ENCODE measurements around the gene SHISA5. TPM values are rescaled to one million over a fixed set of nuclear protein-coding genes. Genes with fewer than 3 reads are reported as not detected.
"Not testable (repeated sequence)": the region's sequence is repeated elsewhere in the genome, so short reads cannot be mapped to it uniquely, and the experiment has no call there.

The SHISA5 gene
- total RNA-seq, 5 donors from 2014 or later (not counting 1 experiment from before 2014, with no cell fraction given) = 156 to 258 (median 217) TPM

DNA sequence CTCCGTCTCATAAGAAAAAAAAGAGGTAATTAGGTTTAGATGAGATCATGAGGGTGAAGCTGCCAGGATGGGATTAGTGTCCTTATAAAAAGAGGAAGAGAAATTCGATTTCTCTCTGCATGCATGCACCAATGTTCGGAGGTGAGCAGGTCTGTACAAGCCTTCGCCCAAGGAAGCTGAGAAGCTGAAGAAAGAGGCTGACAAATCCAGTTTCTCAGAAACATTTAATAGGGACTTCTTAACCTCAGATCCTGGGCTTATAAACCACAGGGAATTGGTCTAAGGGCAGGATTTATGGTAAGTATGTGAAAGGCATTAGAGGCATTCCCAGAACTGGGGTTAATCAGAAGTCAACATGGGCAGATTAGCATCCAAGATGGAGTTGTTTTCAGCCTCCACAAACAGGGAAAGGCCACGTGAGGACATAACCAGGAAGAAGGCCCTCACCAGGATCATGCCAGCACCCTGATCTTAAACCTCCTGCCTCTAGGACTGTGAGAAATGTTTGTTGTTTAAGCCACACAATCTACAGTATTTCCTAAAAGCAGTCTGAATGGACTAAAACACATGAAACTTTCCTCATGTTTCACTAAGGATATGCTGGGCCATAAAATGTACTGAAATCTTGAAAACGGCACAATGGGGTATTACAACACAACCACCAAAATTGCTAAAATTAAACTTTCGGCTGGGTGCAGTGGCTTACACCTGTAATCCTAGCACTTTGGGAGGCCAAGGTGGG is 11.3 kb downstream of the SHISA5 start:
- peaks cover 0 to 3% of the 10 kb centered on the region in 2 donors for H3K36me3 ChIP-seq (ENCODE audit: control insufficient read depth in 2 of 2, extremely low read depth in 1 of 2, insufficient read depth in 1 of 2, low read length in 1 of 2)
- POLR2A ChIA-PET = no interaction called here
- Mint-ChIP-seq H3K4me1 (peaks cover 0 to 3% (median 0%) of the 10 kb centered on the region in 3 donors), H3K9me3 (no peaks in the 10 kb centered on the region), H3K27ac (no peak overlapping the region), H3K27me3 (no peaks in the 10 kb centered on the region), H3K4me3 (no peak overlapping the region), H3K36me3 (peaks cover 23% of the 10 kb centered on the region)
- DNase-seq = no peak
- no peaks in the 10 kb centered on the region for H3K4me1 ChIP-seq (ENCODE audit: control insufficient read depth in 1 of 2, extremely low read depth in 1 of 2, insufficient read depth in 2 of 2, low read length in 2 of 2)
- H3K9me3 ChIP-seq = no peaks in the 10 kb centered on the region
- no peak overlapping the region for H3K27ac ChIP-seq (ENCODE audit: low read length)
- H3K4me3 ChIP-seq (ENCODE audit: control insufficient read depth in 1 of 2, extremely low read depth in 1 of 2, low read length in 1 of 2) = no peak overlapping the region
- 87% methylated on average over 4 of the region's 7 CpGs for WGBS (ENCODE audit: insufficient coverage)
- no peaks in the 10 kb centered on the region for H3K27me3 ChIP-seq (replicated peaks in 1 of 2; ENCODE audit: control insufficient read depth in 2 of 2, extremely low read depth in 1 of 2, insufficient read depth in 2 of 2, low read length in 1 of 2)
- CTCF ChIA-PET = no interaction called here
- ATAC-seq (replicated peaks in 1 of 4) = no peak

DNA sequence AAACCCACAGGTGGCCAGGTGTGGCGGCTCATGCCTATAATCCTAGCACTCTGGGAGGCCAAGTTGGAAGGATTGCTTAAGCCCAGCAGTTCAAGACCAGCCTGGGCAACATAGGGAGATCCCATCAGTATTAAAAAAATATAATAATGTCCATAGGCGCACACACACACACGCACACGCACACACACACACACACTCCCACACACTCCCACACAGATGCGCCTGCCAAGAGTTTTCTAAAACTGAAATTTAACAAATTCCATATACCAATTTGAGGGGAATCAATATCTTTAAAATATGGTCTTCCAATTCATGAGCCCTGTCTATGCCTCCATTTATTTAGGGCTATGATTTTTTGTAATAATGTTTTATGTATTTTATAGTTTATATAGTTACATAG is 17.0 kb downstream of the SHISA5 start:
- no peaks in the 10 kb centered on the region for H3K4me1 ChIP-seq (ENCODE audit: control insufficient read depth in 1 of 2, extremely low read depth in 1 of 2, insufficient read depth in 2 of 2, low read length in 2 of 2)
- H3K9me3 ChIP-seq = no peaks in the 10 kb centered on the region
- CTCF ChIA-PET = no interaction called here
- H3K4me3 ChIP-seq (ENCODE audit: control insufficient read depth in 1 of 2, extremely low read depth in 1 of 2, low read length in 1 of 2) = no peak overlapping the region
- no peak overlapping the region for H3K27ac ChIP-seq (ENCODE audit: low read length)
- H3K27ac Mint-ChIP-seq = no peak overlapping the region
- POLR2A ChIA-PET = no interaction called here
- DNase-seq (no peak), ATAC-seq (replicated peaks in 1 of 4) (no peak)
- peaks cover 0 to under 1% (median 0%) of the 10 kb centered on the region in 3 donors for H3K4me1 Mint-ChIP-seq
- H3K36me3 Mint-ChIP-seq = peaks cover 6% of the 10 kb centered on the region
- no peaks in the 10 kb centered on the region for H3K27me3 ChIP-seq (replicated peaks in 1 of 2; ENCODE audit: control insufficient read depth in 2 of 2, extremely low read depth in 1 of 2, insufficient read depth in 2 of 2, low read length in 1 of 2)
- WGBS (ENCODE audit: insufficient coverage) = no CpG with 5 or more reads among the region's 5 CpGs
- H3K4me3 Mint-ChIP-seq = no peak overlapping the region
- H3K36me3 ChIP-seq (ENCODE audit: control insufficient read depth in 2 of 2, extremely low read depth in 1 of 2, insufficient read depth in 1 of 2, low read length in 1 of 2) = no peaks in the 10 kb centered on the region
- no peaks in the 10 kb centered on the region for H3K27me3 Mint-ChIP-seq
- H3K9me3 Mint-ChIP-seq = no peaks in the 10 kb centered on the region

DNA sequence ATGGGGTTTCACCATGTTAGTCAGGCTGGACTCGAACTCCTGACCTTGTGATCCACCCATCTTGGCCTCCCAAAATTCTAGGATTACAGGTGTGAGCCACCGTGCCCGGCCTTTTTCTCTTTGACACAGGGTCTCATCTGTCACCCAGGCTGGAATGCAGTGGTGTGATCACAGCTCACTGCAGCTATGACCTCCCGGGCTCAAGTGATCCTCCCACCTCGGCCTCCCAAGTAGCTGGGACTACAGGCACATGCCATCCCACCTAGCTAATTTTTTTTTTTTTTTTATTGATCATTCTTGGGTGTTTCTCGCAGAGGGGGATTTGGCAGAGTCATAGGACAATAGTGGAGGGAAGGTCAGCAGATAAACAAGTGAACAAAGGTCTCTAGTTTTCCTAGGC is 21.2 kb downstream of the SHISA5 start:
- H3K4me3 ChIP-seq (ENCODE audit: control insufficient read depth in 1 of 2, extremely low read depth in 1 of 2, low read length in 1 of 2); H3K27me3 ChIP-seq (replicated peaks in 1 of 2; ENCODE audit: control insufficient read depth in 2 of 2, extremely low read depth in 1 of 2, insufficient read depth in 2 of 2, low read length in 1 of 2); H3K9me3 Mint-ChIP-seq; POLR2A ChIA-PET; H3K9me3 ChIP-seq; H3K4me3 Mint-ChIP-seq; H3K36me3 Mint-ChIP-seq; H3K36me3 ChIP-seq (ENCODE audit: control insufficient read depth in 2 of 2, extremely low read depth in 1 of 2, insufficient read depth in 1 of 2, low read length in 1 of 2); H3K27me3 Mint-ChIP-seq; H3K27ac Mint-ChIP-seq; H3K27ac ChIP-seq (ENCODE audit: low read length); CTCF ChIA-PET; DNase-seq; ATAC-seq (replicated peaks in 1 of 4): not testable (repeated sequence)
- H3K4me1 Mint-ChIP-seq = peaks cover 25 to 30% (median 28%) of the 10 kb centered on the region in 3 donors
- peaks cover 6 to 29% of the 10 kb centered on the region in 2 experiments for H3K4me1 ChIP-seq (ENCODE audit: control insufficient read depth in 1 of 2, extremely low read depth in 1 of 2, insufficient read depth in 2 of 2, low read length in 2 of 2)
- whole genome bisulfite sequencing (ENCODE audit: insufficient coverage) = 100% methylated on average over 3 of the region's 6 CpGs

DNA sequence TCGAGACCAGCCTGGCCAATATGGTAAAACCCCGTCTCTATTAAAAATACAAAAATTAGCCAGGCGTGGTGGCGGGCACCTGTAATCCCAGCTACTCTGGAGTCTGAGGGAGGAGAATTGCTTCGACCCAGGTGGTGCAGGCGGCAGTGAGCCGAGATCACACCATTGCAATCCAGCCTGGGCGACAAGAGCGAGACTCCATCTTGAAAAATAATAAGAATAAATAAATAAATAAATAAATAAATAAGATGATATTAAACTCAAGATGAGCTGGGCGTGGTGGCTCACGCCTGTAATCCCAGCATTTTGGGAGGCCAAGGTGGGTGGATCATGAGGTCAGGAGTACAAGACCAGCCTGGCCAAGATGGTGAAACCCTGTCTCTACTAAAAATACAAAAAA is 23.1 kb downstream of the SHISA5 start:
- peaks cover 40 to 48% (median 43%) of the 10 kb centered on the region in 3 donors for H3K4me1 Mint-ChIP-seq
- H3K4me3 ChIP-seq (ENCODE audit: control insufficient read depth in 1 of 2, extremely low read depth in 1 of 2, low read length in 1 of 2); CTCF ChIA-PET; H3K36me3 Mint-ChIP-seq; H3K27ac Mint-ChIP-seq; H3K36me3 ChIP-seq (ENCODE audit: control insufficient read depth in 2 of 2, extremely low read depth in 1 of 2, insufficient read depth in 1 of 2, low read length in 1 of 2); H3K4me3 Mint-ChIP-seq; H3K9me3 ChIP-seq; DNase-seq; H3K9me3 Mint-ChIP-seq; POLR2A ChIA-PET; ATAC-seq (replicated peaks in 1 of 4); H3K27ac ChIP-seq (ENCODE audit: low read length); H3K27me3 Mint-ChIP-seq; H3K27me3 ChIP-seq (replicated peaks in 1 of 2; ENCODE audit: control insufficient read depth in 2 of 2, extremely low read depth in 1 of 2, insufficient read depth in 2 of 2, low read length in 1 of 2): not testable (repeated sequence)
- H3K4me1 ChIP-seq (ENCODE audit: control insufficient read depth in 1 of 2, extremely low read depth in 1 of 2, insufficient read depth in 2 of 2, low read length in 2 of 2) = peaks cover 6 to 46% of the 10 kb centered on the region in 2 experiments
- WGBS (ENCODE audit: insufficient coverage) = 100% methylated on average over 1 of the region's 11 CpGs

DNA sequence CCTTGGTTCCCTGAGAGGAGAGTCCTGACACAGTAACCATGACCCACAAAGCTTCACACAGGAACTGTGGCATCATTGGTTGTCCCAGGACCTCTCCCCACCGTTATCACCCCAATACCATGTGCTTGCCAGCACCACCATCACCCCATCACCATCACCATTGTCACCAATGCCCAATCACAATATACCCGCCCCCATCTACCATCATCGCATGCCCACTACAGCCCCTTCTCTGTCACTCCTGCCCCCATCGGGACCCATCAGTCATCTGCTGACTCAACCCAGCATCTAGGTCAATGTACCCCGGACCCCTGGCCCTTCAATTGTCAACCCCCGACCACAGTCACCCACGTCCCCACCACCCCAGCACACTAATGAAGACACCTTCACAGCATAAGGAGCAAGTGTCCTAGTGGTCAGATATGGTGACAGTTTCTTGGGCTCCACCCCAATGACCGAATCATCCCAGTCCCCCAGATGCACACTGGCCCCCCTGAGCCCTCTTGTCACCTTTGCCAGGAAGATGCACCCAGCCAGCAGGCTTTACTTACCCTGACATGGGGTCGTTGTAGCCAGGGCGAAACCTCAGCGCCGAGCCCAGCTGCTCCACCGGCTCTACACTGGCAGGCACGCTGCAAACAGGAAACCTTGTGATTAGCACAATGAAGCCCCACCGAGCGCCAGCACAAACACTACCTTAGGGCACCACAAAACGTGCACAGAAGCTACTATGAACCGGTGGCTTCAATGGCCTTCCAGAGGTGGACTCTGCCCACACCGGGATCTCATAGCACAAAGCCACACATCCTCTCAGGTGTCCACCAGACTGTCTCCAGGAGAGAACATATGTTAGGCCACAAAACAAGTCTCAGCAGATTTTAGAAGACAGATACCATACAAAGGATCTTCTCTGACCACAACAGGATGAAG is 25.1 kb downstream of the SHISA5 start:
- Histone ChIP-seq H3K4me3 (ENCODE audit: control insufficient read depth in 1 of 2, extremely low read depth in 1 of 2, low read length in 1 of 2) (peak overlapping the region in 1 of 2 donors; percentile 53), H3K27ac (ENCODE audit: low read length) (peak overlapping the region; percentile 89), H3K36me3 (ENCODE audit: control insufficient read depth in 2 of 2, extremely low read depth in 1 of 2, insufficient read depth in 1 of 2, low read length in 1 of 2) (peaks cover 0 to 12% of the 10 kb centered on the region in 2 donors), H3K4me1 (ENCODE audit: control insufficient read depth in 1 of 2, extremely low read depth in 1 of 2, insufficient read depth in 2 of 2, low read length in 2 of 2) (peaks cover 6 to 61% of the 10 kb centered on the region in 2 experiments), H3K27me3 (replicated peaks in 1 of 2; ENCODE audit: control insufficient read depth in 2 of 2, extremely low read depth in 1 of 2, insufficient read depth in 2 of 2, low read length in 1 of 2) (no peaks in the 10 kb centered on the region), H3K9me3 (no peaks in the 10 kb centered on the region)
- Mint-ChIP-seq H3K36me3 (peaks cover 6% of the 10 kb centered on the region), H3K4me1 (peaks cover 49 to 57% (median 50%) of the 10 kb centered on the region in 3 donors), H3K4me3 (peak overlapping the region; percentile 77 to 83 (median 82)), H3K27me3 (no peaks in the 10 kb centered on the region), H3K9me3 (no peaks in the 10 kb centered on the region), H3K27ac (peak overlapping the region; percentile 98)
- DNase-seq (peak; percentile 38 to 77 (median 65)), ATAC-seq (replicated peaks in 1 of 4) (peak; percentile 87 to 89 (median 88))
- ChIA-PET POLR2A (interaction anchor here in 1 of 2 donors (0.5 to 0.7 kb wide), 2 partner anchors 16 to 17 kb away, joined by 3 to 8 read pairs; no protein-coding TSS in a partner anchor), CTCF (interaction anchor here in 1 of 2 donors (3.6 kb wide), 1 partner anchor 43 kb away, joined by 12 read pairs; no protein-coding TSS in a partner anchor)
- 8% methylated on average over 17 of the region's 19 CpGs for WGBS (ENCODE audit: insufficient coverage)

DNA sequence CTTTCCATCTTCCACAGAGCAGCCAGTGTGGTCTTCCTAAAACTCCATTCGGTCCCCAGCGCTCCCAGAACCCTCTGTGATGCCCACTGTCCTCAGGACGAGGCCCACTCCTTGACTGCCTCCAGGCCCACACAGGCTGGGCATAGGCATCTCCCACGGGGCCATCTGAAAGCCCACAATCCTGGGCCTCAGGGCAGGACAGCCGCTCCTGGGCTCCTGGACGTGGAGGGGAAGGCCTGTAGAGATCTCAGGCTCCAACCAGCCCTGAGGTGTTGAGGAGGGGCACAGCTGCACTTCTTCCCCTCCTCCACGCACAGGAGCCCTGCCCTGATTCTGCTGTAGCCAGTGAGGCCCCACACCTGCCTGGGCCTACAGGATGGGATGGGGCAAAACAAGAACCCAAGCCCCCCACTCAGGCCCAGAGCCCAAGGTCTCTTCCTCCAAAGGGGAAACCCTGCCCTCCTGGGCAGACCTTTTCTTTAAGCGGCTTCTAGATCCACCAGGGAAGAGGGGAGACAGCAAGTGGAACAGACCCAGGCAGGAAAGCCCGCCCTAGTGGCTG is 25.9 kb downstream of the SHISA5 start:
- DNase-seq (no peak), ATAC-seq (replicated peaks in 1 of 4) (no peak)
- peak overlapping the region; percentile 77 to 83 (median 82) for H3K4me3 Mint-ChIP-seq
- H3K4me3 ChIP-seq (ENCODE audit: control insufficient read depth in 1 of 2, extremely low read depth in 1 of 2, low read length in 1 of 2) = peak overlapping the region in 1 of 2 donors; percentile 53
- H3K36me3 Mint-ChIP-seq = peaks cover 6% of the 10 kb centered on the region
- POLR2A ChIA-PET = interaction anchor here in 1 of 2 donors (0.5 kb wide), 1 partner anchor 17 kb away, joined by 3 read pairs; no protein-coding TSS in a partner anchor
- no peaks in the 10 kb centered on the region for H3K27me3 ChIP-seq (replicated peaks in 1 of 2; ENCODE audit: control insufficient read depth in 2 of 2, extremely low read depth in 1 of 2, insufficient read depth in 2 of 2, low read length in 1 of 2)
- no peaks in the 10 kb centered on the region for H3K9me3 ChIP-seq
- H3K36me3 ChIP-seq (ENCODE audit: control insufficient read depth in 2 of 2, extremely low read depth in 1 of 2, insufficient read depth in 1 of 2, low read length in 1 of 2) = peaks cover 0 to 12% of the 10 kb centered on the region in 2 donors
- peaks cover 13 to 70% of the 10 kb centered on the region in 2 experiments for H3K4me1 ChIP-seq (ENCODE audit: control insufficient read depth in 1 of 2, extremely low read depth in 1 of 2, insufficient read depth in 2 of 2, low read length in 2 of 2)
- 100% methylated on average over 2 of the region's 9 CpGs for WGBS (ENCODE audit: insufficient coverage)
- no peaks in the 10 kb centered on the region for H3K9me3 Mint-ChIP-seq
- CTCF ChIA-PET = interaction anchor here in 1 of 2 donors (3.6 kb wide), 1 partner anchor 42 kb away, joined by 12 read pairs; no protein-coding TSS in a partner anchor
- H3K4me1 Mint-ChIP-seq = peaks cover 57 to 65% (median 57%) of the 10 kb centered on the region in 3 donors
- H3K27me3 Mint-ChIP-seq = no peaks in the 10 kb centered on the region
- peak overlapping the region; percentile 89 for H3K27ac ChIP-seq (ENCODE audit: low read length)
- peak overlapping the region; percentile 98 for H3K27ac Mint-ChIP-seq
